ENCODE measurements around the gene HYAL1.
"Not testable (repeated sequence)": the region's sequence is repeated elsewhere in the genome, so short reads cannot be mapped to it uniquely, and the experiment has no call there.

Gene HYAL1

GRCh38 chr3:50287262-50287661 is 16.1 kb downstream of the HYAL1 start:
- TF ChIP-seq CTCF (conservative IDR thresholded peaks at IDR 0.05; ENCODE audit: control insufficient read depth, insufficient read depth, low read depth, low read length): no peak
- no peak overlapping the region for H3K4me3 ChIP-seq (ENCODE audit: control insufficient read depth, low read depth, low read length)
- DNase-seq (ENCODE audit: low read depth): no peak

- H3K4me3 ChIP-seq (ENCODE audit: control insufficient read depth, low read depth, low read length): no peak overlapping the region
- no peak for DNase-seq (ENCODE audit: low read depth)
- TF ChIP-seq CTCF (conservative IDR thresholded peaks at IDR 0.05; ENCODE audit: control insufficient read depth, insufficient read depth, low read depth, low read length): no peak
These were observed 16.8 kb downstream of the HYAL1 start for GRCh38 chr3:50286322-50287227.

GRCh38 chr3:50284121-50284520 is 19.3 kb downstream of the HYAL1 start:
- not testable (repeated sequence) for DNase-seq (ENCODE audit: low read depth); H3K4me3 ChIP-seq (ENCODE audit: control insufficient read depth, low read depth, low read length)

GRCh38 chr3:50279255-50280016 is 23.9 kb downstream of the HYAL1 start:
- DNase-seq (ENCODE audit: low read depth): no peak
- TF ChIP-seq CTCF (conservative IDR thresholded peaks at IDR 0.05; ENCODE audit: control insufficient read depth, insufficient read depth, low read depth, low read length): no peak
- H3K4me3 ChIP-seq (ENCODE audit: control insufficient read depth, low read depth, low read length): no peak overlapping the region

GRCh38 chr3:50278880-50279224 is 24.5 kb downstream of the HYAL1 start, which contains the start of gene LSMEM2:
Gene LSMEM2 (plus strand): TSS chr3:50279087. CDS start chr3:50279114, 27 bp downstream.
- no peak within 1 kb of the TSS for H3K4me3 ChIP-seq (ENCODE audit: control insufficient read depth, low read depth, low read length)
- DNase-seq (ENCODE audit: low read depth): no peak
- no peak for TF ChIP-seq CTCF (conservative IDR thresholded peaks at IDR 0.05; ENCODE audit: control insufficient read depth, insufficient read depth, low read depth, low read length)

GRCh38 chr3:50278123-50278879 is 25.1 kb downstream of the HYAL1 start:
- H3K4me3 ChIP-seq (ENCODE audit: control insufficient read depth, low read depth, low read length): no peak overlapping the region
- DNase-seq (ENCODE audit: low read depth): no peak
- TF ChIP-seq CTCF (conservative IDR thresholded peaks at IDR 0.05; ENCODE audit: control insufficient read depth, insufficient read depth, low read depth, low read length): no peak

Data from fibroblast of mammary gland (primary cell).